ENCODE data around the gene PICALM. TPM values are rescaled to one million over a fixed set of nuclear protein-coding genes. Genes with fewer than 3 reads are reported as not detected.

Gene PICALM
- total and polyA plus RNA-seq, 2 of the 8 experiments (the other 6 are each of a cell fraction or from before 2014, with no cell fraction given): 69.4 to 71.3 TPM

DNA sequence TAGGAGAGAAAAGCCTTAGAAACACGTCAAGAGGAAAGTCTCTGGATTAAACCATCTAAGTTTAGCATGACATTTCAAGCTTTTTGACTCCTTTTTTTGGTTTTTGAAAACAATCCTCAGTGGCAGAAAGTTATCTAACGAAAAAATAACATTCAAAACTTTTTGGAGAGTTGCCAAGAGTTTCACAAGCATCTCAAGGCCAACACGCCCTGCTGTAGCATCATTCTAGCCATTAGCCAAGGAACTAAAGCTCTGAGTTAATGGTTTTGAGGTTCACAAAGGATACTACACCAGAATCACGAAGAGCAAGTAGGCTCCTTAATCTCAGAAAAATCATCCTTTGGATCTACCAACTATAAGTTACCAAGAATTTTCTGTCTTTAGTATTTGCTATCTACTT is 94.8 kb downstream of the PICALM start (continued):
- TF ChIP-seq, protein P1, sequence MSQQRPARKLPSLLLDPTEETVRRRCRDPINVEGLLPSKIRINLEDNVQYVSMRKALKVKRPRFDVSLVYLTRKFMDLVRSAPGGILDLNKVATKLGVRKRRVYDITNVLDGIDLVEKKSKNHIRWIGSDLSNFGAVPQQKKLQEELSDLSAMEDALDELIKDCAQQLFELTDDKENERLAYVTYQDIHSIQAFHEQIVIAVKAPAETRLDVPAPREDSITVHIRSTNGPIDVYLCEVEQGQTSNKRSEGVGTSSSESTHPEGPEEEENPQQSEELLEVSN (IDR thresholded peaks at IDR 0.05): no peak
- no peak for TF ChIP-seq HDAC2 (IDR thresholded peaks at IDR 0.05; ENCODE audit: borderline replicate concordance in 1 of 2, low read depth in 2 of 2, low read length in 2 of 2)

Data from H1 (cell line).